GM18861 (cell line): ENCODE measurements around the gene BNIP3.
"Not testable (repeated sequence)": the region's sequence is repeated elsewhere in the genome, so short reads cannot be mapped to it uniquely, and the experiment has no call there.

Experiments
- ATAC-seq: cut with Tn5 transposase; IDR thresholded peaks from one replicate; pipeline ENCODE4 v1.9.1; 2021; ENCODE audit not compliant: unreplicated experiment

BNIP3 gene

GRCh38 chr10:131954356-131954965, 27.3 kb downstream of the BNIP3 start:
- no peak for ATAC-seq

GRCh38 chr10:131949908-131950307, 31.8 kb downstream of the BNIP3 start:
- ATAC-seq: not testable (repeated sequence)

- ATAC-seq: no peak
These were observed 32.5 kb downstream of the BNIP3 start for GRCh38 chr10:131949041-131949862.

- no peak for ATAC-seq
These were observed 33.2 kb downstream of the BNIP3 start for GRCh38 chr10:131948501-131948900.

GRCh38 chr10:131947631-131948347, 33.9 kb downstream of the BNIP3 start:
- no peak for ATAC-seq

GRCh38 chr10:131946880-131947279, 34.8 kb downstream of the BNIP3 start:
- no peak for ATAC-seq

- no peak for ATAC-seq
These were observed 35.4 kb downstream of the BNIP3 start for GRCh38 chr10:131946321-131946751.

- no peak for ATAC-seq
These were observed 36.6 kb downstream of the BNIP3 start for GRCh38 chr10:131944976-131945695.

GRCh38 chr10:131944412-131944811, 37.3 kb downstream of the BNIP3 start:
- ATAC-seq: no peak

GRCh38 chr10:131943021-131943814, 38.5 kb downstream of the BNIP3 start:
- ATAC-seq: no peak

GRCh38 chr10:131942455-131942854, 39.3 kb downstream of the BNIP3 start:
- no peak for ATAC-seq

- no peak for ATAC-seq
These were observed 43.0 kb downstream of the BNIP3 start for GRCh38 chr10:131938681-131939080.

GRCh38 chr10:131937836-131938235, 43.9 kb downstream of the BNIP3 start:
- ATAC-seq: no peak

- no peak for ATAC-seq
These were observed 45.0 kb downstream of the BNIP3 start for GRCh38 chr10:131936736-131937135.

- no peak for ATAC-seq
These were observed 45.4 kb downstream of the BNIP3 start for GRCh38 chr10:131936294-131936693.

- no peak for ATAC-seq
These were observed 46.5 kb downstream of the BNIP3 start for GRCh38 chr10:131935260-131935659.

- no peak for ATAC-seq
These were observed 47.0 kb downstream of the BNIP3 start for GRCh38 chr10:131934769-131935168.

GRCh38 chr10:131933696-131934086, 48.0 kb downstream of the BNIP3 start:
- no peak for ATAC-seq

- ATAC-seq: no peak
These were observed 48.6 kb downstream of the BNIP3 start for GRCh38 chr10:131933016-131933695.

- no peak for ATAC-seq
These were observed 49.7 kb downstream of the BNIP3 start for GRCh38 chr10:131931981-131932380.
